Mesothelial cell of epicardium (in vitro differentiated cells): ENCODE measurements around the gene CLN3. TPM values are rescaled to one million over a fixed set of nuclear protein-coding genes. Genes with fewer than 3 reads are reported as not detected.
"Not testable (repeated sequence)": the region's sequence is repeated elsewhere in the genome, so short reads cannot be mapped to it uniquely, and the experiment has no call there.

Experiments
- DNase-seq, 2 experiments: peaks; one replicate each; pipeline ENCODE4 v3.0.0; 2021; ENCODE audit warnings: low spot score in 2 of 2; ENCODE audit not compliant: unreplicated experiment in 2 of 2
- H3K27ac Mint-ChIP-seq: 2 replicates; pipeline ENCODE4 v1.8.0; 2021; ENCODE audit warnings: mixed read lengths
- H3K27me3 Mint-ChIP-seq: 2 replicates; pipeline ENCODE4 v1.8.0; 2021; ENCODE audit warnings: low read depth, mixed read lengths
- H3K36me3 Mint-ChIP-seq: 2 replicates; pipeline ENCODE4 v1.8.0; 2021; ENCODE audit warnings: mixed read lengths
- H3K4me1 Mint-ChIP-seq: 2 replicates; pipeline ENCODE4 v1.8.0; 2021; ENCODE audit warnings: mixed read lengths
- H3K4me3 Mint-ChIP-seq: 2 replicates; pipeline ENCODE4 v1.8.0; 2021; ENCODE audit warnings: mild to moderate bottlenecking, moderate library complexity, mixed read lengths
- H3K9me3 Mint-ChIP-seq: 2 replicates; pipeline ENCODE4 v1.8.0; 2021; ENCODE audit warnings: mixed read lengths
- total RNA-seq: library from RNA; stranded (reverse); gene quantifications from 3 replicates; pipeline ENCODE4 v1.2.1, GENCODE V29; 2021
- TF ChIP-seq, protein P1 (sequence below): fragments of 200-600 bp; sonication (generic); IDR thresholded peaks from one replicate; pipeline ENCODE4 v1.5.0; 2021; ENCODE audit warnings: antibody characterized with exemption; ENCODE audit not compliant: unreplicated experiment

CLN3 gene
- total RNA-seq, 1 donor from 2014 or later = 30.9 TPM

DNA sequence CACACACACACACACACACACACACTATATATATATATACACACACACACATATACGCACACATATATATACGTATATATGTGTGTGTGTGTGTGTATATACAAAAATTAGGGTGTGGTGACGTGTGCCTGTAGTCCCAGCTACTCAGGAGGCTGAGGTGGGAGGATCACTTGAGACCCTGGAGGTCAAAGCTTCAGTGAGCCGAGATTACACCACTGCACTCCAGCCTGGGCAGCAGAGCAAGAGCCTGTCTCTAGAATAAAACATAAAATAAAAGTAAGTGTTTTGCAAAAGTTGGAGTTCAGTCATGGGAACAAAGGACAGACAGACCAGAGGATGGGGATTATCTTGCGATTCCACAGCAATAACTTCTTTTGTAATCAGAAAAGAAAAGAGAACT lies 36.1 kb upstream of the CLN3 start:
- H3K4me1 Mint-ChIP-seq = no peaks in the 10 kb centered on the region
- no peak for DNase-seq
- no peak overlapping the region for H3K4me3 Mint-ChIP-seq
- no peak overlapping the region for H3K27ac Mint-ChIP-seq
- H3K9me3 Mint-ChIP-seq = no peaks in the 10 kb centered on the region
- TF ChIP-seq, protein P1, sequence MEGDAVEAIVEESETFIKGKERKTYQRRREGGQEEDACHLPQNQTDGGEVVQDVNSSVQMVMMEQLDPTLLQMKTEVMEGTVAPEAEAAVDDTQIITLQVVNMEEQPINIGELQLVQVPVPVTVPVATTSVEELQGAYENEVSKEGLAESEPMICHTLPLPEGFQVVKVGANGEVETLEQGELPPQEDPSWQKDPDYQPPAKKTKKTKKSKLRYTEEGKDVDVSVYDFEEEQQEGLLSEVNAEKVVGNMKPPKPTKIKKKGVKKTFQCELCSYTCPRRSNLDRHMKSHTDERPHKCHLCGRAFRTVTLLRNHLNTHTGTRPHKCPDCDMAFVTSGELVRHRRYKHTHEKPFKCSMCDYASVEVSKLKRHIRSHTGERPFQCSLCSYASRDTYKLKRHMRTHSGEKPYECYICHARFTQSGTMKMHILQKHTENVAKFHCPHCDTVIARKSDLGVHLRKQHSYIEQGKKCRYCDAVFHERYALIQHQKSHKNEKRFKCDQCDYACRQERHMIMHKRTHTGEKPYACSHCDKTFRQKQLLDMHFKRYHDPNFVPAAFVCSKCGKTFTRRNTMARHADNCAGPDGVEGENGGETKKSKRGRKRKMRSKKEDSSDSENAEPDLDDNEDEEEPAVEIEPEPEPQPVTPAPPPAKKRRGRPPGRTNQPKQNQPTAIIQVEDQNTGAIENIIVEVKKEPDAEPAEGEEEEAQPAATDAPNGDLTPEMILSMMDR = no peak
- no peaks in the 10 kb centered on the region for H3K27me3 Mint-ChIP-seq
- H3K36me3 Mint-ChIP-seq = no peaks in the 10 kb centered on the region

DNA sequence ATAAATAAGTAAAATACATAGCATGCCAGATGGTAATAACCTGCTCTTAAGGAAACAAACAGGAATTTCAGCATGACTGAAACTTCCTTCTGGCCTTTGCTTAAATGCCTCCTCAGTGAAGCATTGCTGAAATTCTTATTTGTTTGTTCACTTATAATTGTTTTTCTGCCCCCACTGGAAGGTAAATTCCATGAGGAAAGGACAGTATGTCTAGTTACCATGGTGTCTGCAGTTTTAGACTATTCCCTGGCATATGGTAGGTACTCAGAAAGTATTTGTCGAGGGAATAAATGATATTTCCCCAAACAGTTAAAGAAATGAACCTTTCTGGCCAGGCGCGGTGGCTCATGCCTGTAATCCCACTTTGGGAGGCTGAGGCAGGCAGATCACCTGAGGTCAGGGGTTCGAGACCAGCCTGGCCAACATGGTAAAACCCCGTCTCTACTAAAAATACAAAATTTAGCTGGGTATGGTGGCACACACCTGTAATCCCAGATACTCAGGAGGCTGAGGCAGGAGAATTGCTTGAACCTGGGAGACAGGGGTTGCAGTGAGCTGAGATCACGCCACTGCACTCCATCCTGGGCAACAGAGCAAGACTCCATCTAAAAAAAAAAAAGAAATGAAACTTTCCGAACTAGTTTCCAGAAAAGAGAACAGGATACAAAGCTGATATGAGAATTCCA lies 35.4 kb upstream of the CLN3 start:
- not testable (repeated sequence) for H3K27me3 Mint-ChIP-seq, DNase-seq, H3K27ac Mint-ChIP-seq, H3K4me3 Mint-ChIP-seq, H3K36me3 Mint-ChIP-seq, H3K9me3 Mint-ChIP-seq, H3K4me1 Mint-ChIP-seq

DNA sequence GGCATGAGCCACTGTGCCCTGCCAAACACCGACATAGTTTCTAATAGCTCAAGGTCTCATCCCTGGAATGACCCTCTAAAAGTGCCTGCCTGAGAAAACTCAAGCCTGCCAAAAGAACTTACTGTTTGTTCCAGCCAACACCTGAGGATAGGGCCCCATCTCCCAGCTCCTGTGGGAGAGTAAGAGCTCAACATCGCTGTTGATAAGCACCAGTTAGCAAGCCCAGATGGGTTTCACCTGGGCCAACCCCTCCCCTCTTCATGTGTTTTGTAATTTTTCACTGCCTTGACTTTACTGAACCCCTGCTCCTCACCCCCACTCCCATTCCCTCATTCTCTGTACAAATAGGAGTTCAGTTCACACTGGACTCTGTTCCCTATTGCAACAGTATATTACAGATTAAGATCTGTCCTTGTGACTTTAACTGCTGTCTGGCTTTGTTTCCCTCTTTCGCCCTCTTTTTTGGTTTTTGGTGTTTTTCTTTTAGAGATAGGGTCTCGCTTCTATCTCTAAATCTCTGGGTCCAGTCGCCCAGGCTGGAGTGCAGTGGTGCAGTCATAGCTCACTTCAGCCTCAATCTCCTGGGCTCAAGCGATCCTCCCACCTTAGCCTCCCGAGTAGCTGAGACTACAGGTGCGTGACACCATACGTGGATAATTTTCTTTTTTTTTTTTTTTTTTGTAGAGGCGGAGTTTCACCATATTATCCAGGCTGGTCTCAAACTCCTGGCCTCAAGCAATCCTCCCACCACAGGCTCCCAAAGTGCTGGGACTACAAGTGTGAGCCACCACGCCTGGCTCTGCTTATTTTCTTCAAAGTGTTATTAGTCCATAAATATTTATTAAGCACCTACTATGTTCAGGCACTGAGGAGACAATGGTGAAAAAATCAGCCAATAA lies 34.6 kb upstream of the CLN3 start:
- H3K36me3 Mint-ChIP-seq = no peaks in the 10 kb centered on the region
- H3K9me3 Mint-ChIP-seq = no peaks in the 10 kb centered on the region
- H3K27me3 Mint-ChIP-seq = no peaks in the 10 kb centered on the region
- TF ChIP-seq, protein P1 = no peak
- H3K27ac Mint-ChIP-seq = no peak overlapping the region
- no peak for DNase-seq
- H3K4me3 Mint-ChIP-seq = no peak overlapping the region
- H3K4me1 Mint-ChIP-seq = no peaks in the 10 kb centered on the region

DNA sequence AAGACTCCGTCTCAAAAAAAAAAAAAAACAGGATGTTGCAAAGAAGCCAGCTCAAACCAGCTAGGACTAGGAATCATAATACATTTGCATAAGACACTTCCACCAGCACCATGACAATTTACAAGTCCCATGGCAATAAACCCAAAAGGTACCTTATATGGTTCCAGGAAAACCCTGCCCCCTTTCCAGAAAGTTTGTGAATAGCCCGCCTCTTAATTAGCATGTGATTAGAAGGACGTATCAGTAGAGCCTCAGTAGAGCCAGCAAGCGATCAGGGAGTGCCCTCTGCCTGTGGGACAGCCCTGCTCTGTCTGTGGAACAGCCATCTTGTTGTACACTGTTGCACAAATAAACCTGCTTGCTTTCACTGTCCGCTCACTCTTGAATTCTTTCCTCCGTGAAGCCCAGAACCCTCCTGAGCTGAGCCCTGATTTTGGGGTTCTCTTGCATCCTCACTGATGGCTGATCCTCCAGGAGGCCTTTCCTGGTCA lies 32.9 kb upstream of the CLN3 start:
- no peaks in the 10 kb centered on the region for H3K9me3 Mint-ChIP-seq
- no peak for DNase-seq
- H3K4me3 Mint-ChIP-seq = no peak overlapping the region
- no peaks in the 10 kb centered on the region for H3K4me1 Mint-ChIP-seq
- H3K36me3 Mint-ChIP-seq = no peaks in the 10 kb centered on the region
- H3K27me3 Mint-ChIP-seq = no peaks in the 10 kb centered on the region
- TF ChIP-seq, protein P1 = no peak
- H3K27ac Mint-ChIP-seq = no peak overlapping the region

DNA sequence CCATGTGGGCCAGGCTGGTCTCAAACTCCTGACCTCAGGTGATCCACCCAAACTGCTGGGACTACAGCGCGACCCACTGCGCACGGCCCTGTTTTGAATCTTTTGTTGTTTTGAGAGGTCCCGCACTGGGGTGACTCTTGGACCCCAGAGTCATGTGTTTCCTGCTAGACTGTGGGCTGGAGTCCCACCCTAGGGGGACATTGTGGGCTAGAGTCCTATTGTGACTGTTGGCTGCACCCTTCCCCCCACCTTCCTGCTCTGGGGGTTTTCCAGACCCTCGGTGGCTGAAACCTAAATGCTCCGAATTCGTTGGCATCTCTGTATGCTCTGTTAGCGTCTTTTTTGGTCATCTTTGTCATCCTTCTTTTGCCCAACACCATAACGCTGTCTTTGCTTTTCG lies 30.9 kb upstream of the CLN3 start:
- H3K27me3 Mint-ChIP-seq = no peaks in the 10 kb centered on the region
- H3K4me1 Mint-ChIP-seq = no peaks in the 10 kb centered on the region
- H3K4me3 Mint-ChIP-seq = no peak overlapping the region
- no peak for DNase-seq
- TF ChIP-seq, protein P1 = no peak
- no peaks in the 10 kb centered on the region for H3K36me3 Mint-ChIP-seq
- H3K27ac Mint-ChIP-seq = no peak overlapping the region
- H3K9me3 Mint-ChIP-seq = no peaks in the 10 kb centered on the region

DNA sequence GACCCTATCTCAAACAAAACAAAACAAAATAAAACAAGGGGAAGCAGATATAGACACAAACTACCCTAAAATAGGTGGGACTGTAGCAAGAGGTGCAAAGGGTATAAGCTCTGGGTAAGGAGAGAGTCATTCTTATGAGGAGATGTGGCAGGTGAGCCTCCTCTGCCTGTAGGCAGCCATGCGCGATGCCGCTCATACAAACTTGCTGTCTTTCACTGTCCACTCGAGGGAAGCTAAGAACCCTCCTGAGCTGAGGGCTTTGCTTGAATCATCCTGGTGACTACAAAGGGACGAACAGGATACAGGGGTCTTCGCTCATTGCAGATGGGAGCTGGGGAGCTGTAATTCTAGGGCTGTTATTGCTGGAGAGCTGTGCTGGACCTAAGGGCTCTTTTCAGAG lies 29.6 kb upstream of the CLN3 start:
- no peak overlapping the region for H3K27ac Mint-ChIP-seq
- DNase-seq = no peak
- no peaks in the 10 kb centered on the region for H3K9me3 Mint-ChIP-seq
- H3K36me3 Mint-ChIP-seq = no peaks in the 10 kb centered on the region
- no peak overlapping the region for H3K4me3 Mint-ChIP-seq
- TF ChIP-seq, protein P1 = no peak
- H3K27me3 Mint-ChIP-seq = no peaks in the 10 kb centered on the region
- H3K4me1 Mint-ChIP-seq = no peaks in the 10 kb centered on the region
